GM12878 (cell line): ENCODE data around the gene TMEM19. TPM values are rescaled to one million over a fixed set of nuclear protein-coding genes. Genes with fewer than 3 reads are reported as not detected.

Experiments
- ATAC-seq: fragments of 200-7000 bp; cut with Tn5 transposase; 3 replicates; pipeline ENCODE4 v1.9.1; 2020; ENCODE audit warnings: mild to moderate bottlenecking, moderate library complexity
- BruUV-seq: library from RNA; stranded (reverse); fragments of 400-500 nt; replicated peaks from 2 replicates; lab custom pipeline; 2021; lab: Mats Ljungman, UMichigan
- CTCF ChIA-PET: fragments of 300-600 bp; sonication (Branson Sonifier 250); formaldehyde crosslinking; extraction: SDS; loops from one replicate; lab custom pipeline; 2021; ENCODE audit warnings: inconsistent platforms; lab: Yijun Ruan, JAX
- POLR2A ChIA-PET: fragments of 350-600 bp; formaldehyde crosslinking; extraction: SDS; loops from one replicate; lab custom pipeline; 2021; ENCODE audit warnings: inconsistent platforms; lab: Charles Lee
- RAD21 ChIA-PET: fragments of 300-600 bp; sonication (Branson Sonifier 250); formaldehyde crosslinking; loops from one replicate; lab custom pipeline; 2023; ENCODE audit warnings: antibody characterized with exemption; ENCODE audit not compliant: unreplicated experiment; lab: Charles Lee
- SMC1A ChIA-PET: fragments of 300-600 bp; sonication (Branson Sonifier 250); formaldehyde crosslinking; loops from one replicate; lab custom pipeline; 2023; ENCODE audit not compliant: unreplicated experiment, uncharacterized antibody; lab: Charles Lee
- DNase-seq: peaks from one replicate; pipeline ENCODE4 v3.0.0-alpha.2; 2011; ENCODE audit warnings: low read depth, low spot score
- FAIRE-seq: peaks from 3 replicates; lab custom pipeline; 2011; peaks lifted over from hg19 to GRCh38; lab: Jason Lieb, UNC
- H2AFZ ChIP-seq: 2 replicates; pipeline ENCODE4 v1.6.0; 2011; ENCODE audit warnings: low read depth, low read length, control low read depth; ENCODE audit not compliant: control insufficient read depth
- H3K27ac ChIP-seq: 2 replicates; pipeline ENCODE4 v1.5.1; 2011; ENCODE audit warnings: control low read depth; ENCODE audit not compliant: control insufficient read depth, insufficient read depth
- H3K27me3 ChIP-seq, 2 experiments: replicated peaks in 1 of 2; 2 replicates each; pipeline versions ENCODE4 v1.6.0 to v1.6.1; 2011; ENCODE audit warnings: low read length in 1 of 2; ENCODE audit not compliant: control insufficient read depth in 2 of 2, insufficient read depth in 2 of 2
- H3K36me3 ChIP-seq, 2 experiments: 2 replicates each; pipeline ENCODE4 v1.5.1; 2011; ENCODE audit warnings: low read length in 1 of 2; ENCODE audit not compliant: control insufficient read depth in 2 of 2, insufficient read depth in 2 of 2
- H3K4me1 ChIP-seq: 2 replicates; pipeline ENCODE4 v1.6.1; 2011; ENCODE audit warnings: mild to moderate bottlenecking, low read length, moderate library complexity, mixed read lengths; ENCODE audit not compliant: control insufficient read depth, insufficient read depth
- H3K4me2 ChIP-seq: 2 replicates; pipeline ENCODE4 v1.6.0; 2011; ENCODE audit warnings: control low read depth; ENCODE audit not compliant: control insufficient read depth, insufficient read depth
- H3K4me3 ChIP-seq: fragments of 200-600 bp; sonication (generic); 2 replicates; pipeline ENCODE4 v1.5.1; 2016
- H3K79me2 ChIP-seq: 2 replicates; pipeline ENCODE4 v1.6.0; 2011; ENCODE audit warnings: low read length; ENCODE audit not compliant: control insufficient read depth, insufficient read depth
- H3K9ac ChIP-seq: 2 replicates; pipeline ENCODE4 v1.8.0; 2011; ENCODE audit warnings: low read length, control low read depth, mixed read lengths; ENCODE audit not compliant: control insufficient read depth, insufficient read depth
- H3K9me3 ChIP-seq: replicated peaks from 3 replicates; pipeline ENCODE4 v1.5.1; 2011; ENCODE audit warnings: mild to moderate bottlenecking, low read length; ENCODE audit not compliant: control insufficient read depth, insufficient read depth
- H4K20me1 ChIP-seq: 2 replicates; pipeline ENCODE4 v1.6.0; 2011; ENCODE audit not compliant: control insufficient read depth, insufficient read depth
- BCL11A ChIP-seq: IDR thresholded peaks from 2 replicates; pipeline ENCODE4 v1.6.1; 2011; ENCODE audit warnings: low read depth, low read length
- CREB1 ChIP-seq: IDR thresholded peaks from 2 replicates; pipeline ENCODE4 v1.6.1; 2012; ENCODE audit warnings: low read depth, mild to moderate bottlenecking, inconsistent platforms
- DPF2 ChIP-seq: fragments of 450-650 bp; IDR thresholded peaks from 2 replicates; pipeline ENCODE4 v1.6.1; 2017; ENCODE audit warnings: mild to moderate bottlenecking
- E2F4 ChIP-seq: IDR thresholded peaks from 2 replicates; pipeline ENCODE4 v1.6.1; 2012; ENCODE audit warnings: low read depth, low read length, improper control_type of control experiment
- EP300 ChIP-seq, 2 experiments: fragments of 150-350 bp in 1 of 2; IDR thresholded peaks; 2 replicates each; pipeline ENCODE4 v1.6.1; 2011 to 2012; ENCODE audit warnings: low read depth in 2 of 2, low read length in 2 of 2, borderline replicate concordance in 1 of 2, improper control_type of control experiment in 1 of 2, inconsistent platforms in 1 of 2; ENCODE audit not compliant: control insufficient read depth in 1 of 2
- FOXK2 ChIP-seq: fragments of 450-650 bp; IDR thresholded peaks from 2 replicates; pipeline ENCODE4 v1.6.1; 2017; ENCODE audit warnings: mild to moderate bottlenecking, moderate library complexity
- FOXM1 ChIP-seq: IDR thresholded peaks from 2 replicates; pipeline ENCODE4 v1.6.1; 2012; ENCODE audit warnings: low read depth, mild to moderate bottlenecking, inconsistent platforms, low read length, moderate library complexity
- GATAD2B ChIP-seq: fragments of 450-650 bp; conservative IDR thresholded peaks from 2 replicates; pipeline ENCODE4 v1.6.1; 2017; ENCODE audit warnings: low read depth, mild to moderate bottlenecking, moderate library complexity
- IRF5 ChIP-seq: fragments of 450-650 bp; IDR thresholded peaks from 2 replicates; pipeline ENCODE4 v1.6.1; 2017; ENCODE audit warnings: borderline replicate concordance
- NFXL1 ChIP-seq: fragments of 450-650 bp; IDR thresholded peaks from 2 replicates; pipeline ENCODE4 v1.6.1; 2017; ENCODE audit warnings: antibody characterized with exemption, mild to moderate bottlenecking, borderline replicate concordance
- NR2C1 ChIP-seq: fragments of 450-650 bp; IDR thresholded peaks from 2 replicates; pipeline ENCODE4 v1.6.1; 2017; ENCODE audit warnings: antibody characterized with exemption, mild to moderate bottlenecking, moderate library complexity
- PAX8 ChIP-seq: fragments of 450-650 bp; IDR thresholded peaks from 2 replicates; pipeline ENCODE4 v1.6.1; 2017; ENCODE audit warnings: mild to moderate bottlenecking, moderate library complexity
- PML ChIP-seq: IDR thresholded peaks from 2 replicates; pipeline ENCODE4 v1.6.1; 2012; ENCODE audit warnings: low read length, inconsistent platforms
- RELA ChIP-seq: fragments of 450-650 bp; IDR thresholded peaks from 2 replicates; pipeline ENCODE4 v1.8.0; 2014; ENCODE audit warnings: borderline replicate concordance; ENCODE audit not compliant: partially characterized antibody
- SP1 ChIP-seq: IDR thresholded peaks from one replicate; pipeline ENCODE4 v1.6.1; 2011; ENCODE audit warnings: low read depth, low read length
- STAT3 ChIP-seq: IDR thresholded peaks from 2 replicates; pipeline ENCODE4 v1.6.1; 2011; ENCODE audit warnings: low read depth, low read length, improper control_type of control experiment
- TAF1 ChIP-seq: IDR thresholded peaks from 2 replicates; pipeline ENCODE4 v1.6.1; 2011; ENCODE audit warnings: mild to moderate bottlenecking, low read depth, low read length, borderline replicate concordance
- TBL1XR1 ChIP-seq: IDR thresholded peaks from 2 replicates; pipeline ENCODE4 v1.6.1; 2012; ENCODE audit warnings: low read depth, low read length, improper control_type of control experiment
- ZZZ3 ChIP-seq: IDR thresholded peaks from 2 replicates; pipeline ENCODE4 v1.6.1; 2011; ENCODE audit warnings: low read depth; ENCODE audit not compliant: control insufficient read depth, insufficient read length
- WGBS: methylation state at CpG from one replicate; pipeline ENCODE4 v1.1.6; 2016; ENCODE audit warnings: low lambda C conversion rate; ENCODE audit not compliant: insufficient replicate concordance, insufficient coverage; ENCODE audit errors: missing lambda C conversion rate; 5-methylcytosine and 5-hydroxymethylcytosine counted together
- in situ Hi-C: fragments of 300-500 bp; cut with MboI; formaldehyde crosslinking; loops from 9 replicates; pipeline ENCODE4 v1.14.3; 2018; ENCODE audit warnings: mixed read lengths
- intact Hi-C: fragments of 100-400 bp; cut with micrococcal nuclease; formaldehyde crosslinking; loops from one replicate; pipeline ENCODE4 v1.14.2; 2022; ENCODE audit not compliant: unreplicated experiment
- polyA plus RNA-seq, 11 experiments: library from polyadenylated mRNA; depleted of rRNA in 4 of 11; unstranded in 6 of 11; stranded (reverse) in 5 of 11; fragments of >200 nt; fragmentation: Nextera tagmentation in 4 of 11; fragmentation: Illumina TruSeq in 1 of 11; extraction: Ambion mirVana in 4 of 11; extraction: Trizol in 1 of 11; gene quantifications; 1 replicate in 1 of 11; 2 replicates in 10 of 11; pipeline versions ENCODE4 v1.2.1 to v1.2.3, GENCODE V29; 2011 to 2016; ENCODE audit warnings: inconsistent platforms in 2 of 11, missing spikeins in 2 of 11, low read depth in 1 of 11
- total RNA-seq, 4 experiments: library from RNA; depleted of rRNA in 3 of 4; stranded (reverse); fragments of >200 nt in 3 of 4; fragmentation: Illumina TruSeq in 1 of 4; extraction: Trizol in 1 of 4; gene quantifications; 2 replicates each; pipeline versions ENCODE4 v1.2.1 to v1.2.3, GENCODE V29; 2013 to 2021

The TMEM19 gene
- total and polyA plus RNA-seq, 10 of the 15 experiments (the other 5 are each of a cell fraction or from before 2014, with no cell fraction given), result 26.7 to 54.9 (median 39.3) TPM

GRCh38 chr12:71661977-71662530 is 23.8 kb upstream of the TMEM19 start:
- H3K4me1 ChIP-seq, result 0 out of 2 replicates have a peak, but pooled peaks cover 6% of the 10 kb centered on the region
- H3K9ac ChIP-seq, result peak overlapping the region; percentile 97
- ChIA-PET CTCF (interaction anchor here (1.2 to 7.5 kb wide), 8 partner anchors 14 to 185 kb away, joined by 4 to 83 read pairs (median 8); partner anchors contain the start of genes RAB21 and TMEM19), RAD21 (interaction anchor here (2.4 to 3.4 kb wide), 4 partner anchors 24 to 85 kb away, joined by 5 to 59 read pairs (median 18); partner anchors contain the start of gene TMEM19), SMC1A (interaction anchor here (1.3 to 5.1 kb wide), 7 partner anchors 24 to 93 kb away, joined by 3 to 48 read pairs (median 5); partner anchors contain the start of genes RAB21 and TMEM19), POLR2A (interaction anchor here (0.9 to 7.2 kb wide), 7 partner anchors 10 to 35 kb away, joined by 3 to 93 read pairs (median 3); partner anchors contain the start of gene TMEM19)
- peak overlapping the region; percentile 53 for H3K4me2 ChIP-seq
- BruUV-seq, result no TSS peak
- peaks cover 71% of the 10 kb centered on the region for H3K79me2 ChIP-seq
- in situ Hi-C loops, result loop anchor here (5.0 kb wide), 1 partner anchor 180 kb away; no protein-coding TSS in a partner anchor
- DNase-seq, result no peak
- peak overlapping the region; percentile 85; the same call in 1 of the 2 replicates for H3K27ac ChIP-seq
- H3K4me3 ChIP-seq, result peak overlapping the region; percentile 99
- FAIRE-seq, result no peak
- TF ChIP-seq SP1 (no peak), EP300 (IDR thresholded peaks at IDR 0.05; ENCODE audit: borderline replicate concordance in 1 of 2, control insufficient read depth in 1 of 2, low read depth in 2 of 2, low read length in 2 of 2) (no peak), IRF5 (no peak), RELA (no peak), TBL1XR1 (no peak), GATAD2B (no peak), NR2C1 (no peak), STAT3 (no peak), FOXM1 (no peak), CREB1 (no peak), TAF1 (no peak), PML (no peak), PAX8 (no peak), FOXK2 (no peak), E2F4 (no peak), ZZZ3 (no peak), NFXL1 (no peak), BCL11A (no peak), DPF2 (no peak)
- intact Hi-C loops, result no loop called here
- H3K27me3 ChIP-seq, result no peaks in the 10 kb centered on the region
- H2AFZ ChIP-seq, result no peak overlapping the region
- peaks cover 0 to 17% of the 10 kb centered on the region in 2 experiments; a peak in 2 of 4 replicates for H3K36me3 ChIP-seq
- no peak for ATAC-seq
- WGBS, result 2% methylated on average over 8 of the region's 8 CpGs
- no peaks in the 10 kb centered on the region for H4K20me1 ChIP-seq
- H3K9me3 ChIP-seq, result no peaks in the 10 kb centered on the region; the same call in 2 of the 3 replicates
